Mesenchymal stem cell (in vitro differentiated cells and primary cell): ENCODE results near the gene PCDHB7. TPM values are rescaled to one million over a fixed set of nuclear protein-coding genes. Genes with fewer than 3 reads are reported as not detected.
A peak's percentile ranks its signal among the peaks of the same experiment; 100 is the strongest.
"Not testable (repeated sequence)": the region's sequence is repeated elsewhere in the genome, so short reads cannot be mapped to it uniquely, and the experiment has no call there.

Experiments used
- DNase-seq: peaks from one replicate; pipeline ENCODE4 v3.0.0-alpha.2; 2013
- H2AFZ ChIP-seq: one replicate; pipeline ENCODE4 v1.6.1; 2013; ENCODE audit warnings: low read depth, mild to moderate bottlenecking, control low read depth, inconsistent platforms, low read length, moderate library complexity
- H2AK5ac ChIP-seq: 2 replicates; pipeline ENCODE4 v1.6.1; 2013; ENCODE audit warnings: low read length, moderate library complexity, mild to moderate bottlenecking, inconsistent platforms; ENCODE audit not compliant: severe bottlenecking
- H2BK120ac ChIP-seq: one replicate; pipeline ENCODE4 v1.6.1; 2013; ENCODE audit warnings: low read depth, mild to moderate bottlenecking, inconsistent platforms, low read length, moderate library complexity
- H2BK12ac ChIP-seq, 2 experiments: one replicate each; pipeline ENCODE4 v1.6.1; 2013; ENCODE audit warnings: inconsistent platforms in 2 of 2, low read length in 2 of 2, mild to moderate bottlenecking in 2 of 2, moderate library complexity in 2 of 2, control low read depth in 1 of 2
- H2BK15ac ChIP-seq: one replicate; pipeline ENCODE4 v1.6.1; 2013; ENCODE audit warnings: mild to moderate bottlenecking, low read depth, inconsistent platforms; ENCODE audit not compliant: poor library complexity, severe bottlenecking
- H2BK5ac ChIP-seq: 2 replicates; pipeline ENCODE4 v1.6.1; 2013; ENCODE audit warnings: low read depth, mild to moderate bottlenecking, low read length, control low read depth, inconsistent platforms; ENCODE audit not compliant: poor library complexity, severe bottlenecking
- H3K14ac ChIP-seq, 2 experiments: one replicate each; pipeline ENCODE4 v1.6.1; 2013; ENCODE audit warnings: inconsistent platforms in 2 of 2, low read length in 2 of 2, control low read depth in 1 of 2, mild to moderate bottlenecking in 1 of 2, moderate library complexity in 1 of 2
- H3K18ac ChIP-seq, 2 experiments: one replicate each; pipeline ENCODE4 v1.6.1; 2013; ENCODE audit warnings: inconsistent platforms in 2 of 2, low read length in 2 of 2, control low read depth in 1 of 2, low read depth in 1 of 2, mild to moderate bottlenecking in 1 of 2
- H3K23ac ChIP-seq, 2 experiments: one replicate each; pipeline ENCODE4 v1.6.1; 2013; ENCODE audit warnings: inconsistent platforms in 2 of 2, low read length in 2 of 2, mild to moderate bottlenecking in 2 of 2, moderate library complexity in 2 of 2, control low read depth in 1 of 2
- H3K27ac ChIP-seq: 2 replicates; pipeline ENCODE4 v1.5.1; 2013; ENCODE audit warnings: mild to moderate bottlenecking, moderate library complexity, low read length, control low read depth, inconsistent platforms; ENCODE audit not compliant: poor library complexity, severe bottlenecking
- H3K27me3 ChIP-seq, 2 experiments: 2 replicates each; pipeline versions ENCODE4 v1.6.1 to v1.7.0; 2013; ENCODE audit warnings: low read length in 2 of 2, mild to moderate bottlenecking in 2 of 2, moderate library complexity in 2 of 2, control low read depth in 1 of 2, inconsistent platforms in 1 of 2; ENCODE audit not compliant: control insufficient read depth in 1 of 2, insufficient read depth in 1 of 2
- H3K36me3 ChIP-seq, 2 experiments: 2 replicates each; pipeline versions ENCODE4 v1.6.1 to v1.7.0; 2013; ENCODE audit warnings: low read length in 2 of 2, control low read depth in 1 of 2, inconsistent platforms in 1 of 2, low read depth in 1 of 2, mild to moderate bottlenecking in 1 of 2; ENCODE audit not compliant: insufficient read depth in 2 of 2, control insufficient read depth in 1 of 2
- H3K4ac ChIP-seq, 2 experiments: one replicate each; pipeline ENCODE4 v1.6.1; 2013; ENCODE audit warnings: inconsistent platforms in 2 of 2, low read length in 2 of 2, mild to moderate bottlenecking in 2 of 2, moderate library complexity in 2 of 2, control low read depth in 1 of 2, low read depth in 1 of 2
- H3K4me1 ChIP-seq: 2 replicates; pipeline ENCODE4 v1.6.1; 2013; ENCODE audit warnings: low read depth, low read length, control low read depth; ENCODE audit not compliant: control insufficient read depth, insufficient read depth
- H3K4me2 ChIP-seq: 2 replicates; pipeline ENCODE4 v1.6.1; 2013; ENCODE audit warnings: low read length, mild to moderate bottlenecking, inconsistent platforms; ENCODE audit not compliant: poor library complexity, severe bottlenecking
- H3K4me3 ChIP-seq, 2 experiments: 2 replicates each; pipeline versions ENCODE4 v1.5.1 to v1.7.0; 2013; ENCODE audit warnings: low read length in 2 of 2, mild to moderate bottlenecking in 2 of 2, control low read depth in 1 of 2, low read depth in 1 of 2; ENCODE audit not compliant: insufficient read depth in 1 of 2
- H3K79me1 ChIP-seq: replicated peaks from 2 replicates; pipeline ENCODE4 v1.6.1; 2013; ENCODE audit warnings: mild to moderate bottlenecking, control low read depth, low read length, inconsistent platforms; ENCODE audit not compliant: poor library complexity, severe bottlenecking
- H3K9ac ChIP-seq: 2 replicates; pipeline ENCODE4 v1.7.0; 2013; ENCODE audit warnings: mild to moderate bottlenecking, low read length, moderate library complexity
- H3K9me3 ChIP-seq: 2 replicates; pipeline ENCODE4 v1.7.0; 2013; ENCODE audit warnings: mild to moderate bottlenecking, low read length; ENCODE audit not compliant: control insufficient read depth
- H4K8ac ChIP-seq: one replicate; pipeline ENCODE4 v1.6.1; 2013; ENCODE audit warnings: inconsistent platforms, mild to moderate bottlenecking, low read length, moderate library complexity
- H4K91ac ChIP-seq: one replicate; pipeline ENCODE4 v1.6.1; 2013; ENCODE audit warnings: mild to moderate bottlenecking, low read length, inconsistent platforms
- WGBS: methylation state at CpG from one replicate; pipeline ENCODE4 v1.1.7; 2013; ENCODE audit warnings: mixed read lengths; 5-methylcytosine and 5-hydroxymethylcytosine counted together
- polyA plus RNA-seq, 2 experiments: library from polyadenylated mRNA; stranded (reverse); fragments of 200-250 nt; gene quantifications; one replicate each; pipeline ENCODE4 v1.2.3, GENCODE V29; 2013

Gene PCDHB7
- 0.52 TPM for polyA plus RNA-seq (2013, experiment 1 of 2)
- polyA plus RNA-seq (2013, experiment 2 of 2), result 0.58 TPM

DNA sequence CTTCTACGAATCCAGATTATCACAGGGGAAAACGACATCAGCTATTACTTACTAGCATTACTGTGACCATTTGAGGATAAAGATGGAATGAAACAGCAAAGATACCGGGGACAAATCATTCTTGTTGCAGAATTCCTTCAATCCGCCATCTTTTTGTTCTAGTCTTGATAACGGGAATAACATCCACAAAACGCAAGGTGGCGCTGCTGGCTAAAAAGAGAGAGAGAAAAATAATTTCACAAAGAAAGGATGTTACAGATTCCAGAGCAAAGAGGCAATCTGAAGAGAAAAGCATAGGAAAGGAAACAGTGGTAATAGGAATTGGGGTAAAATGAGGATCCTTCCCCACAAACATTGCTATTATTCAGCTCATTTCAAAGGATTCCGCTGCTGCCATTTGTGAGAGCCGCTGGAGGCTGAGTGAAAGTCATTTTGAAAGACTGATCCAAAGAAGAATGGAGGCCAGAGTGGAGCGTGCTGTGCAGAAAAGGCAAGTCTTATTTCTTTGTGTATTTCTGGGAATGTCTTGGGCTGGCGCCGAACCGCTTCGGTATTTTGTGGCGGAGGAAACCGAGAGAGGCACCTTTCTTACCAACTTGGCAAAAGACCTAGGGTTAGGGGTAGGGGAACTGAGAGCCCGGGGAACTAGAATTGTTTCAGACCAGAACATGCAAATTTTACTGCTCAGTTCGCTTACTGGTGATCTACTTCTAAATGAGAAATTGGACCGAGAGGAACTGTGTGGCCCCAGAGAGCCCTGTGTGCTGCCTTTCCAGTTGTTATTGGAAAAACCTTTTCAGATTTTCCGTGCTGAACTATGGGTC, at the start of gene PCDHB7:
Gene PCDHB7 (plus strand): TSS at position 264 of the 824 bp plus-strand sequence. CDS start 192 bp downstream, at position 456.
- no peak within 1 kb of the TSS for H3K4ac ChIP-seq
- no peaks in the 10 kb centered on the region for H3K36me3 ChIP-seq
- no peak within 1 kb of the TSS for H3K27ac ChIP-seq
- H3K27me3 ChIP-seq, result no peaks in the 10 kb centered on the region
- H3K9ac ChIP-seq, result peak within 1 kb of the TSS; percentile 55
- no peak within 1 kb of the TSS for H2BK5ac ChIP-seq
- H3K14ac ChIP-seq, result no peak within 1 kb of the TSS
- no peak within 1 kb of the TSS for H4K8ac ChIP-seq
- H3K4me3 ChIP-seq, result peak within 1 kb of the TSS in 1 of 2 experiments; percentile 59
- 76% methylated on average over 20 of the region's 20 CpGs for WGBS
- H3K9me3 ChIP-seq, result peaks cover 61% of the 10 kb centered on the region
- H3K4me2 ChIP-seq, result no peak within 1 kb of the TSS
- peak; percentile 13 for DNase-seq
- no peaks in the 10 kb centered on the region for H3K4me1 ChIP-seq
- no peak within 1 kb of the TSS for H2BK120ac ChIP-seq
- H3K18ac ChIP-seq, result no peak within 1 kb of the TSS
- no peak within 1 kb of the TSS for H2BK15ac ChIP-seq
- H2AFZ ChIP-seq, result no peak within 1 kb of the TSS
- no peak within 1 kb of the TSS for H3K23ac ChIP-seq
- no peak within 1 kb of the TSS for H4K91ac ChIP-seq
- no peaks in the 10 kb centered on the region for H3K79me1 ChIP-seq
- no peak within 1 kb of the TSS for H2BK12ac ChIP-seq
- H2AK5ac ChIP-seq, result no peak within 1 kb of the TSS

- H3K18ac ChIP-seq, H3K27ac ChIP-seq, H3K4me3 ChIP-seq, H4K8ac ChIP-seq, H2BK12ac ChIP-seq, H3K14ac ChIP-seq, H3K4me2 ChIP-seq, H4K91ac ChIP-seq, H3K79me1 ChIP-seq, H3K23ac ChIP-seq, H2AK5ac ChIP-seq, DNase-seq, H3K4me1 ChIP-seq, H2AFZ ChIP-seq, H2BK15ac ChIP-seq, H2BK120ac ChIP-seq, H3K27me3 ChIP-seq, H3K4ac ChIP-seq, H3K9ac ChIP-seq, H2BK5ac ChIP-seq: not testable (repeated sequence)
- WGBS, result 98% methylated on average over 39 of the region's 73 CpGs
- Histone ChIP-seq H3K9me3 (peaks cover 70% of the 10 kb centered on the region), H3K36me3 (peaks cover 0 to 12% of the 10 kb centered on the region in 2 experiments)
Observed at GRCh38 chr5:141123396-141124135, 48.9 kb upstream of the PCDHB7 start.

- no peak overlapping the region for H3K4me3 ChIP-seq
- no peaks in the 10 kb centered on the region for H3K27me3 ChIP-seq
- no peak overlapping the region for H4K8ac ChIP-seq
- H2BK12ac ChIP-seq, result no peak overlapping the region
- H2BK15ac ChIP-seq, result no peak overlapping the region
- H3K9me3 ChIP-seq, result peaks cover 64% of the 10 kb centered on the region
- H3K23ac ChIP-seq, result no peak overlapping the region
- no peak overlapping the region for H3K18ac ChIP-seq
- no peak overlapping the region for H2BK5ac ChIP-seq
- no peak overlapping the region for H2AK5ac ChIP-seq
- H3K9ac ChIP-seq, result no peak overlapping the region
- H3K36me3 ChIP-seq, result peaks cover 0 to 9% of the 10 kb centered on the region in 2 experiments
- no CpG with 5 or more reads among the region's 1 CpG for WGBS
- DNase-seq, result no peak
- H3K4me2 ChIP-seq, result no peak overlapping the region
- H3K4ac ChIP-seq, result no peak overlapping the region
- no peaks in the 10 kb centered on the region for H3K4me1 ChIP-seq
- H3K14ac ChIP-seq, result no peak overlapping the region
- H4K91ac ChIP-seq, result no peak overlapping the region
- peaks cover 2% of the 10 kb centered on the region for H3K79me1 ChIP-seq
- no peak overlapping the region for H2AFZ ChIP-seq
- H3K27ac ChIP-seq, result no peak overlapping the region
- H2BK120ac ChIP-seq, result no peak overlapping the region
Observed at GRCh38 chr5:141127305-141127704, 45.1 kb upstream of the PCDHB7 start.
